K562 treated with DMSO at 1 percent for 4 hours (cell line): Measurements from ENCODE around the gene COPS3. TPM values are rescaled to one million over a fixed set of nuclear protein-coding genes. Genes with fewer than 3 reads are reported as not detected.

Experiments used
- total RNA-seq: library from RNA; unstranded; fragments of 300-600 nt; gene quantifications from 2 replicates; pipeline ENCODE4 v1.2.3, GENCODE V29; 2022; ENCODE audit not compliant: insufficient read depth

The COPS3 gene
- total RNA-seq: 73.9 and 86.3 TPM in 2 replicates

DNA sequence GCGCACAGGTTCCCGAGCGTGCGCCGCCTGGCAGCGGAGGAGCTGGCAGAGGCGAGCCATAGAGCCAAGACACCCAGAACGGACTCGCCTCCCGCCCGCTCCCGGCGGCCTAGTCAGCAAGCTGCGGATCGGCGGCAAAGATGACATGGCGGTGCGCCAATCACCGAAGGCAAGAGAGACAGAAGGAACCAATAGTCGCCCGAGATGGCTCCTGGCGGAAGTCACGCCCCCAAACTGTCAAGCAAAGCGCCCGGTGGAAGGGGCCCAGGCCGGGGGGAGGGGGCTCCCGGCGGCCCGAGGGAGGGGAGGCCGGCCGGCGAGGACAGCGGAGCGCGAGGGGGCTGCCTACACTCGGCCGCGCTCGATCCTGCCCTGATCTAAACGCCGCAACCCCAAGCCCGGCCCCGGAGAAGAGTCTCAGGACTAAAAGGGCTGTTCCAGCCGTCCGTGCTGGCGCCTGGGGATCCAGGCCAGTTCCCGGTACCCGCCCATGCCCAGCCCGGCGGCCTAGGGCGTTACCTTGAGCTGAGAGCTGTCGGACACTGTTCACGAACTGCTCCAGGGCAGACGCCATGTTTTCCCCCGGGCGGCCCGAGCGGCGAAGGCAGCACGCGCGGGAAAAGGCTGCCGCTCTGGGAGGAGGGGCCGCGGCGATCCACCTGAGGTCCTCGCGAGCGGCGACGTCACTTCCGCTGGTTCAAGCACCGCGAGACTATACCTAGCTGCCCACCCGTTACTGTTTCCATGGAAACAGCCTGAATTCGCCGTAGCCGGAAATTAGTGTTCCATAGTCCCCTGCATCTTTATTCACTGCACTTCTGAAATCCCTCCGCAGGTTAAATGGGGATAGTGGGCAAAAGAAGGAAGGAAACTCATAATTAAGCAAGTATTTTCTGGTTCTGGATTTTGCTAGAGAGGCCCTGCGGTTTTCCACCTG is at the start of gene COPS3:
TSS of gene COPS3 (minus strand) at position 634 of the 937 bp plus-strand sequence. CDS start at position 574, 60 bp downstream.

GRCh38 chr17:17303010-17303846 is 22.2 kb upstream of the COPS3 start, which contains the start of gene NT5M:
NT5M (plus strand) TSS chr17:17303373; CDS start chr17:17303551, 178 bp downstream.

GRCh38 chr17:17237026-17237799 is 43.8 kb downstream of the COPS3 start, which contains the start of gene FLCN:
FLCN (minus strand) TSS chr17:17237168; CDS start chr17:17228137, 9,031 bp downstream.

DNA sequence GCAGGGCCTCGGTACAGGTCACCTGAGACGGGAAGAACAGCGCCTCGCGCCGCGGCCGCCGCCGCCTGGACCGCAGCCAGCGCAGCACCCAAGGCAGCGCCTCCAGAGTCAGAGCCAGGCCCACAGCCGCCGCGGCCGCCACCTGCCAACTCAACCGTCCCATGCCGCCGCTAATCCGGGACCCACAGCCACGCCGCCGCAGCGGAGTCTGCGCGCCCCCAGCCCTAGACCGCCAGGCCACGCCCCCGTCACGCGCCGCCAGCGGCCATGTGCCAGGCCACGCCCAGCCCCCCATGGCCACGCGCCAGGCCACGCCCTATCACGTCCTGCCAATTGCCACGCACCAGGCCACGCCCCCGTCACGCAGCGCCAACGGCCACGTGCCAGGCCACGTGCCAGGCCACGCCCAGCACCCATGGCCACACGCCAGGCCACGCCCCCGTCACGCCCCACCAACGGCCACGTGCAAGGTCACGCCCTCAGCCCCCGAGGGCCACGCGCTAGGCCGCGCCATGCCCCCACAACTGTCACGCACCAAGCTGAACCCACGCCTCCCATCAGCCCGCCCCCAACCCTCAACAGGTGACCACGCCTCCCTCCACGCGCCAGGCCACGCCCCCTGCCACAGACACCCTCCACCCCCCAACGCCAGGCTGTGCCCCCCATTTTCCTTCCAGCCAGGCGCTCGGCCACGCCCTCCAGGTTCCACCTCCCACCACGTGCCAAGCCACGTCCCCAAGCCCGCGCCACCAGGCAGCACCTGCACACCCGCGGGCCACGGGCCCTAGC is 74.7 kb downstream of the COPS3 start, which contains the start of gene PLD6:
TSS of gene PLD6 (minus strand) at position 210 of the 789 bp plus-strand sequence. CDS start at position 163, 47 bp downstream.

Other genes with a start within 250 kb of the COPS3 start
- gene MPRIP, start 238.8 kb downstream of the COPS3 start, total RNA-seq: 36.3 and 38.6 TPM in 2 replicates
- 3.0 and 3.2 TPM in 2 replicates for gene PLD6, start 74.9 kb downstream of the COPS3 start, total RNA-seq
- 44.3 and 56.3 TPM in 2 replicates for gene FLCN, start 44.1 kb downstream of the COPS3 start, total RNA-seq
- 15.1 and 16.7 TPM in 2 replicates for gene NT5M, start 22.1 kb upstream of the COPS3 start, total RNA-seq
- gene MED9, start 195.8 kb upstream of the COPS3 start, total RNA-seq: 10.1 and 13.2 TPM in 2 replicates
- 0.99 TPM in 1 of 2 replicates, not detected in the other for gene RASD1, start 215.1 kb upstream of the COPS3 start, total RNA-seq